IPS-18c (cell line): ENCODE measurements around the gene STX16.
A peak's percentile ranks its signal among the peaks of the same experiment; 100 is the strongest.
"Not testable (repeated sequence)": the region's sequence is repeated elsewhere in the genome, so short reads cannot be mapped to it uniquely, and the experiment has no call there.

Experiments used
- H3K4me3 ChIP-seq: 2 replicates; pipeline ENCODE4 v1.7.0; 2013; ENCODE audit warnings: low read depth, mild to moderate bottlenecking, low read length, moderate library complexity; ENCODE audit not compliant: insufficient read depth
- H3K9me3 ChIP-seq: one replicate; pipeline ENCODE4 v1.6.1; 2013; ENCODE audit warnings: mild to moderate bottlenecking, low read length, moderate library complexity; ENCODE audit not compliant: control insufficient read depth, insufficient read depth

STX16 gene

GRCh38 chr20:58646703-58647102, 4.4 kb upstream of the STX16 start:
- no peak overlapping the region for H3K4me3 ChIP-seq
- no peaks in the 10 kb centered on the region for H3K9me3 ChIP-seq

- Histone ChIP-seq H3K9me3 (no peaks in the 10 kb centered on the region), H3K4me3 (no peak overlapping the region)
Measured at GRCh38 chr20:58647162-58647795, 3.8 kb upstream of the STX16 start.

GRCh38 chr20:58647796-58648501, 3.1 kb upstream of the STX16 start:
- H3K9me3 ChIP-seq: no peaks in the 10 kb centered on the region
- H3K4me3 ChIP-seq: no peak overlapping the region

GRCh38 chr20:58648502-58648825, 2.6 kb upstream of the STX16 start:
- H3K9me3 ChIP-seq, H3K4me3 ChIP-seq: not testable (repeated sequence)

- peak overlapping the region; percentile 88; the same call in 1 of the 2 replicates for H3K4me3 ChIP-seq
- H3K9me3 ChIP-seq: no peaks in the 10 kb centered on the region
Measured at GRCh38 chr20:58649288-58650180, 1.5 kb upstream of the STX16 start.

- Histone ChIP-seq H3K9me3 (no peaks in the 10 kb centered on the region), H3K4me3 (peak overlapping the region; percentile 88; the same call in 1 of the 2 replicates)
Measured at GRCh38 chr20:58650181-58650775, 805 bp upstream of the STX16 start.

- Histone ChIP-seq H3K4me3 (peak overlapping the region; percentile 88), H3K9me3 (no peaks in the 10 kb centered on the region)
Measured at GRCh38 chr20:58651559-58651945, 469 bp downstream of the STX16 start.

- peak overlapping the region; percentile 88 for H3K4me3 ChIP-seq
- no peaks in the 10 kb centered on the region for H3K9me3 ChIP-seq
Measured at GRCh38 chr20:58651946-58652605, 993 bp downstream of the STX16 start.

- no peaks in the 10 kb centered on the region for H3K9me3 ChIP-seq
- peak overlapping the region; percentile 88 for H3K4me3 ChIP-seq
Measured at GRCh38 chr20:58652606-58653294, 1.7 kb downstream of the STX16 start.

GRCh38 chr20:58654337-58654736, 3.3 kb downstream of the STX16 start:
- no peaks in the 10 kb centered on the region for H3K9me3 ChIP-seq
- no peak overlapping the region for H3K4me3 ChIP-seq

- Histone ChIP-seq H3K4me3 (0 out of 2 replicates have a peak overlapping the region, but pooled peaks have one; percentile 25), H3K9me3 (no peaks in the 10 kb centered on the region)
Measured at GRCh38 chr20:58655328-58656107, 4.4 kb downstream of the STX16 start.

- Histone ChIP-seq H3K4me3 (no peak overlapping the region), H3K9me3 (no peaks in the 10 kb centered on the region)
Measured at GRCh38 chr20:58656831-58657230, 5.7 kb downstream of the STX16 start.

- Histone ChIP-seq H3K9me3 (no peaks in the 10 kb centered on the region), H3K4me3 (no peak overlapping the region)
Measured at GRCh38 chr20:58657262-58657661, 6.2 kb downstream of the STX16 start.

GRCh38 chr20:58657986-58658385, 6.9 kb downstream of the STX16 start:
- Histone ChIP-seq H3K9me3 (no peaks in the 10 kb centered on the region), H3K4me3 (no peak overlapping the region)

GRCh38 chr20:58658760-58659159, 7.7 kb downstream of the STX16 start:
- Histone ChIP-seq H3K9me3 (no peaks in the 10 kb centered on the region), H3K4me3 (no peak overlapping the region)

- Histone ChIP-seq H3K9me3 (no peaks in the 10 kb centered on the region), H3K4me3 (no peak overlapping the region)
Measured at GRCh38 chr20:58659841-58660240, 8.8 kb downstream of the STX16 start.
